Esophagus (tissue), 2 donors: ENCODE data around the gene DTNB. TPM values are rescaled to one million over a fixed set of nuclear protein-coding genes. Genes with fewer than 3 reads are reported as not detected.

Experiments used
- H3K27ac ChIP-seq, 2 donors: one replicate each; pipeline ENCODE4 v1.5.1; 2013; ENCODE audit warnings: low read depth in 2 of 2, mild to moderate bottlenecking in 2 of 2, inconsistent platforms in 1 of 2, low read length in 1 of 2, moderate library complexity in 1 of 2
- H3K27me3 ChIP-seq, 2 donors: one replicate each; pipeline ENCODE4 v1.6.1; 2013; ENCODE audit warnings: low read length in 2 of 2, control low read depth in 1 of 2, mild to moderate bottlenecking in 1 of 2; ENCODE audit not compliant: insufficient read depth in 2 of 2, control insufficient read depth in 1 of 2
- H3K36me3 ChIP-seq, 2 donors: one replicate each; pipeline ENCODE4 v1.6.1; 2013; ENCODE audit warnings: low read length in 1 of 2; ENCODE audit not compliant: control insufficient read depth in 2 of 2, insufficient read depth in 2 of 2
- H3K4me1 ChIP-seq, 2 donors: one replicate each; pipeline ENCODE4 v1.6.1; 2013; ENCODE audit warnings: low read length in 1 of 2; ENCODE audit not compliant: control insufficient read depth in 2 of 2, insufficient read depth in 2 of 2
- H3K4me3 ChIP-seq, 2 donors: one replicate each; pipeline ENCODE4 v1.5.1; 2013; ENCODE audit warnings: low read length in 2 of 2, mild to moderate bottlenecking in 2 of 2, low read depth in 1 of 2, moderate library complexity in 1 of 2
- H3K9me3 ChIP-seq, 2 donors: one replicate each; pipeline ENCODE4 v1.6.1; 2013; ENCODE audit warnings: mild to moderate bottlenecking in 2 of 2, low read depth in 1 of 2, low read length in 1 of 2, moderate library complexity in 1 of 2; ENCODE audit not compliant: control insufficient read depth in 2 of 2, insufficient read depth in 1 of 2
- WGBS, 2 donors: extraction: QIAGEN DNeasy Blood & Tissue Kit; methylation state at CpG; one replicate each; pipeline ENCODE4 v1.1.7; 2013; 5-methylcytosine and 5-hydroxymethylcytosine counted together
- polyA plus RNA-seq, 2 donors: library from polyadenylated mRNA; stranded (reverse); fragments of 200-250 nt; gene quantifications; one replicate each; pipeline ENCODE4 v1.2.3, GENCODE V29; 2013
- donor health status: healthy with polysubstance abuse.
- donor health status: Bipolar disorder and iron deficiency.

DTNB gene
- polyA plus RNA-seq, 2 donors, result 7.9 to 13.9 TPM

- no peaks in the 10 kb centered on the region for H3K4me1 ChIP-seq
- 92 to 95% methylated on average over 4 of the region's 4 CpGs for WGBS, 2 donors
- no peaks in the 10 kb centered on the region for H3K9me3 ChIP-seq
- no peaks in the 10 kb centered on the region for H3K27me3 ChIP-seq
- H3K4me3 ChIP-seq, result no peak overlapping the region
- no peaks in the 10 kb centered on the region for H3K36me3 ChIP-seq
- no peak overlapping the region for H3K27ac ChIP-seq
Observed at GRCh38 chr2:25588576-25588975, 84.8 kb downstream of the DTNB start.

DNA sequence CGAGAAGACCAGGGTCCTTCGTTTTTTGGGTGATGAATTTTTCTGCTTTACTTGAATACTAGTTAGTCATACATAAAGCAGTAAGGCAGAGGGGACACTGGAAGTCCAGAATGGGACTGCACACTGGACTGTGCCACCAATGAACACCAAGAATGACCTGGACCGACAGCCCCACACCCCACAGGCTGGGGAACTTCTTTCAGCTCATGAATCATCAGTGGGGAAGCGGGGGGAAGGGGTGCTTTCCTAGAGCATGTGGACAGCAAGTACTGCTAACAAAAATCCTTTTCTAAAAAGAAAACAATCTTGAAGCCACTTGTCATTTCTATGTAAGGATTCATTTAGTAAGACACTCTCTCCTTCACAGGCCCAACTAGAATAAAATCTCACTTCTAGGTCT is 86.0 kb downstream of the DTNB start:
- 79 to 83% methylated on average over 4 of the region's 4 CpGs for WGBS, 2 donors
- Histone ChIP-seq H3K4me3 (no peak overlapping the region), H3K27me3 (no peaks in the 10 kb centered on the region), H3K36me3 (no peaks in the 10 kb centered on the region), H3K27ac (no peak overlapping the region), H3K4me1 (no peaks in the 10 kb centered on the region), H3K9me3 (no peaks in the 10 kb centered on the region)

- Histone ChIP-seq H3K27me3 (no peaks in the 10 kb centered on the region), H3K4me3 (no peak overlapping the region), H3K27ac (no peak overlapping the region), H3K36me3 (no peaks in the 10 kb centered on the region), H3K4me1 (no peaks in the 10 kb centered on the region), H3K9me3 (no peaks in the 10 kb centered on the region)
- WGBS, 2 donors, result 84 to 86% methylated on average over 4 of the region's 4 CpGs
Observed at GRCh38 chr2:25586726-25587144, 86.6 kb downstream of the DTNB start.

DNA sequence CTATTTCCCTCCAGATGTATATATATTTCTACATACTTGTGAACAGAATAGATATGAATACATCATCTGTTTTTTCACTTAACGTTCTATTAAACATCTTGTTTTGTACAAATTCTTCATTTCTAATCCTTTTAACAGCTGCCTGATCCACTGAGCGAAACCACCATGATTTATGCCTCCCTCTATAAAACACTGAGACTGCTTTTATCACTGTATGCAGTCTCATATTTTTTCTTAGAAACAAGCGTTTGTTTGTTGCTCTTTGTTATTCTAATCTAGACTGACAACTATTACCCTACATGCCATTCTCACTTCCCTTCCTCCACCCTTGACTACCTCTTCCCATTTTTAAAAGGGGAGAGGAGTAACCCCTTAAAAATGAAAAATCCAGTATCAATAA is 88.2 kb downstream of the DTNB start:
- Histone ChIP-seq H3K9me3 (no peaks in the 10 kb centered on the region), H3K27ac (no peak overlapping the region), H3K36me3 (no peaks in the 10 kb centered on the region), H3K4me3 (no peak overlapping the region), H3K27me3 (no peaks in the 10 kb centered on the region), H3K4me1 (no peaks in the 10 kb centered on the region)
- WGBS, 2 donors, result 75 to 78% methylated on average over 3 of the region's 3 CpGs

GRCh38 chr2:25582077-25582830 is 91.1 kb downstream of the DTNB start:
- no peak overlapping the region for H3K27ac ChIP-seq
- WGBS, 2 donors, result 91 to 92% methylated on average over 10 of the region's 10 CpGs
- H3K9me3 ChIP-seq, result no peaks in the 10 kb centered on the region
- H3K27me3 ChIP-seq, result no peaks in the 10 kb centered on the region
- no peaks in the 10 kb centered on the region for H3K36me3 ChIP-seq
- H3K4me1 ChIP-seq, result no peaks in the 10 kb centered on the region
- H3K4me3 ChIP-seq, result no peak overlapping the region

GRCh38 chr2:25576596-25576995 is 96.8 kb downstream of the DTNB start:
- no peak overlapping the region for H3K27ac ChIP-seq
- 89 to 93% methylated on average over 7 of the region's 7 CpGs for WGBS, 2 donors

GRCh38 chr2:25572638-25573037 is 100.7 kb downstream of the DTNB start:
- Histone ChIP-seq H3K36me3 (no peaks in the 10 kb centered on the region), H3K4me1 (no peaks in the 10 kb centered on the region), H3K27ac (no peak overlapping the region), H3K27me3 (no peaks in the 10 kb centered on the region), H3K4me3 (no peak overlapping the region), H3K9me3 (no peaks in the 10 kb centered on the region)
- WGBS, 2 donors, result 91 to 98% methylated on average over 3 of the region's 3 CpGs

More at GRCh38 chr2:25576596-25576995, 96.8 kb downstream of the DTNB start:
- H3K27me3 ChIP-seq, result no peaks in the 10 kb centered on the region
- no peak overlapping the region for H3K4me3 ChIP-seq
- H3K9me3 ChIP-seq, result no peaks in the 10 kb centered on the region
- no peaks in the 10 kb centered on the region for H3K36me3 ChIP-seq
- no peaks in the 10 kb centered on the region for H3K4me1 ChIP-seq

DNA sequence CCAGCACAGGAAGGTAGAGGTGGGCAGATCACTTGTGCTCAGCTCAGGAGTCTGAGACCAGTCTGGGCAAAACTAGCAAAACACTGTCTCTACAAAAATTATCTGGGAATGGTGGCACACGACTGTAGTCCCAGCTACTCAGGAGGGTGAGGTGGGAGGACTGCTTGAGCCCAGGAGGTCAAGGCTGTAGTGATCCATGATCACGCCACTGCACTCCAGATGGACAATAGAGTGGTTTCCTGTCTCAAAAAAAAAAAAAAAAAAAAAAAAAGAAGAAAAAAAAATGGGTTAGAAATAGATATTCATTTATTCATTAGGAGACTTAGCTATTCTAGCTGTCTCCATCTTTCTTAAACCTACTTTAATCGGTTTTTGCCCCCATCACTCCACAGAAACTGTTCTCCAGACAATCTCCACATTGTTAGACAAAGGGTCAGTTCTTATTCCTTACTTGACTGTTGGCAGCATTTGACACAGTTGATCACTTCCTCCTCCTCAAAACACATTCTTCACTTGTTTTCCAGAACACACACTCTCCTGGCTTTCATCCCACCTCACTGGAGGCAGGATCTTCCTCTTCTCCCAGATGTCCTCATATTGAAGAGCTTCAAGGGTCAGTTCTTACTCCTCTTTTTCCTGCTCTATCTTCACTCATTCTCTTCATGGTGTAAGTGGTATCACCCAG is 103.1 kb downstream of the DTNB start:
- no peaks in the 10 kb centered on the region for H3K9me3 ChIP-seq
- H3K4me3 ChIP-seq, result no peak overlapping the region
- no peaks in the 10 kb centered on the region for H3K27me3 ChIP-seq
- no peak overlapping the region for H3K27ac ChIP-seq
- no peaks in the 10 kb centered on the region for H3K4me1 ChIP-seq
- 74 to 84% methylated on average over 3 of the region's 3 CpGs for WGBS, 2 donors
- no peaks in the 10 kb centered on the region for H3K36me3 ChIP-seq

GRCh38 chr2:25567406-25567805 is 106.0 kb downstream of the DTNB start:
- no peaks in the 10 kb centered on the region for H3K4me1 ChIP-seq
- no peaks in the 10 kb centered on the region for H3K9me3 ChIP-seq
- H3K36me3 ChIP-seq, result no peaks in the 10 kb centered on the region
- no peaks in the 10 kb centered on the region for H3K27me3 ChIP-seq
- no peak overlapping the region for H3K4me3 ChIP-seq
- WGBS, 2 donors, result 68 to 71% methylated on average over 1 of the region's 1 CpG
- H3K27ac ChIP-seq, result no peak overlapping the region

DNA sequence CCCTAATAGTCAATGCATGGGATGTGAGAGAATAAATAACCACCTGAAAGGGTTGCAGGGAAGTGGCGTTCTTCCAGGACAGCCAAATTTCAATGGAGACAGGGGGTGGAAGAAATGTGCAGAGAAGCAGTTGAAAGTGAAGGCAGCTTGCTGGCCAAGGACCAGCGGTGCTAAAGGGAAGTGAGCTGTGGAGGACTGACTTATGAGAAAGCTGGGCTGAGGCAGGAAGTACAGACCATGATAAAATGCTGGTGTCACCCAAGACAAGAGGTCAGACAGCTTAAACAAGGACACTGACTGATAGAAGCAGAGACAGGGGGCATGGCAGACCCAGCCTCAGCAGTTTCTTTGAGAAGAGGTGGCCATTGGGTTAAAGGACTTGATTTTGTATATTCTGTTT is 106.7 kb downstream of the DTNB start:
- Histone ChIP-seq H3K4me1 (no peaks in the 10 kb centered on the region), H3K4me3 (no peak overlapping the region), H3K27me3 (no peaks in the 10 kb centered on the region), H3K27ac (no peak overlapping the region), H3K9me3 (no peaks in the 10 kb centered on the region), H3K36me3 (no peaks in the 10 kb centered on the region)
- WGBS, 2 donors, result 70 to 74% methylated on average over 2 of the region's 2 CpGs
